PC-3 (cell line): ENCODE data around the gene AMELX. TPM values are rescaled to one million over a fixed set of nuclear protein-coding genes. Genes with fewer than 3 reads are reported as not detected.

Experiments
- ATAC-seq: fragments of 200-7000 bp; cut with Tn5 transposase; 2 replicates; pipeline ENCODE4 v1.9.1; 2020; ENCODE audit warnings: mild to moderate bottlenecking, moderate library complexity
- Bru-seq: library from RNA; stranded (reverse); fragments of 400-500 nt; gene quantifications from one replicate; lab custom pipeline; 2021; lab: Mats Ljungman, UMichigan
- BruChase-seq, 2 experiments: library from RNA; stranded (reverse); fragments of 400-500 nt; gene quantifications; one replicate each; lab custom pipeline; 2021; lab: Mats Ljungman, UMichigan
- BruUV-seq: library from RNA; stranded (reverse); fragments of 400-500 nt; replicated peaks from 2 replicates; lab custom pipeline; 2021; lab: Mats Ljungman, UMichigan
- CTCF ChIA-PET: fragments of 300-600 bp; sonication (Branson Sonifier 250); formaldehyde crosslinking; loops from one replicate; lab custom pipeline; 2022; ENCODE audit warnings: antibody characterized with exemption; lab: Charles Lee
- POLR2A ChIA-PET: fragments of 300-600 bp; sonication (Branson Sonifier 250); formaldehyde crosslinking; loops from one replicate; lab custom pipeline; 2022; ENCODE audit warnings: antibody characterized with exemption; ENCODE audit not compliant: unreplicated experiment; lab: Charles Lee
- DNase-seq: peaks from one replicate; pipeline ENCODE4 v3.0.0-alpha.2; 2015
- H2AFZ ChIP-seq: fragments of 300-600 bp; sonication (generic); 2 replicates; pipeline ENCODE4 v1.6.0; 2016; ENCODE audit warnings: antibody characterized with exemption, low read length
- H3F3A ChIP-seq: fragments of 300-600 bp; sonication (generic); one replicate; pipeline ENCODE4 v1.6.0; 2017; ENCODE audit warnings: antibody characterized with exemption, low read length, control low read depth, mild to moderate bottlenecking; ENCODE audit not compliant: unreplicated experiment
- H3K27ac ChIP-seq: fragments of 300-600 bp; sonication (generic); 2 replicates; pipeline ENCODE4 v1.5.1; 2016; ENCODE audit warnings: mild to moderate bottlenecking, low read length
- H3K27me3 ChIP-seq: fragments of 300-600 bp; sonication (generic); 2 replicates; pipeline ENCODE4 v1.6.1; 2016; ENCODE audit warnings: low read length, mixed read lengths
- H3K36me3 ChIP-seq: fragments of 300-600 bp; sonication (generic); 2 replicates; pipeline ENCODE4 v1.6.1; 2016; ENCODE audit warnings: low read depth, mixed run types, low read length, mixed read lengths
- H3K4me1 ChIP-seq: fragments of 300-600 bp; sonication (generic); 2 replicates; pipeline ENCODE4 v1.5.1; 2016; ENCODE audit warnings: low read length; ENCODE audit not compliant: insufficient read depth
- H3K4me2 ChIP-seq: fragments of 300-600 bp; sonication (generic); 2 replicates; pipeline ENCODE4 v1.6.0; 2016; ENCODE audit warnings: low read length
- H3K4me3 ChIP-seq: fragments of 300-600 bp; sonication (generic); 2 replicates; pipeline ENCODE4 v1.5.1; 2016; ENCODE audit warnings: mild to moderate bottlenecking, low read length, mixed read lengths
- H3K79me2 ChIP-seq: fragments of 300-600 bp; sonication (generic); 2 replicates; pipeline ENCODE4 v1.6.1; 2017; ENCODE audit warnings: low read length, mixed read lengths
- H3K9ac ChIP-seq: fragments of 300-600 bp; sonication (generic); 2 replicates; pipeline ENCODE4 v1.6.0; 2016; ENCODE audit warnings: mild to moderate bottlenecking, low read length
- H3K9me2 ChIP-seq: fragments of 300-600 bp; sonication (generic); replicated peaks from 2 replicates; pipeline ENCODE4 v1.6.1; 2016; ENCODE audit warnings: mixed run types, low read length, mixed read lengths
- H3K9me3 ChIP-seq: fragments of 300-600 bp; sonication (generic); 2 replicates; pipeline ENCODE4 v1.6.1; 2016; ENCODE audit warnings: low read length, mixed read lengths
- H4K20me1 ChIP-seq: fragments of 300-600 bp; sonication (generic); 2 replicates; pipeline ENCODE4 v1.6.1; 2016; ENCODE audit warnings: low read length, mixed read lengths
- CTCF ChIP-seq: fragments of 300-600 bp; sonication (generic); conservative IDR thresholded peaks from 2 replicates; pipeline ENCODE4 v1.5.1; 2017; ENCODE audit warnings: antibody characterized with exemption, low read depth, mild to moderate bottlenecking, low read length
- EZH2 ChIP-seq: fragments of 300-600 bp; sonication (generic); IDR thresholded peaks from one replicate; pipeline ENCODE4 v1.6.1; 2017; ENCODE audit warnings: antibody characterized with exemption, mild to moderate bottlenecking, low read length; ENCODE audit not compliant: unreplicated experiment
- EZH2phosphoT487 ChIP-seq: fragments of 300-600 bp; sonication (generic); IDR thresholded peaks from 2 replicates; pipeline ENCODE4 v1.6.1; 2018; ENCODE audit warnings: mild to moderate bottlenecking, antibody characterized with exemption, low read length, borderline replicate concordance
- intact Hi-C: fragments of 100-400 bp; cut with micrococcal nuclease; formaldehyde crosslinking; loops from 2 replicates; pipeline ENCODE4 v1.9.0; 2023
- long read RNA-seq: library from polyadenylated mRNA; unstranded; transcript quantifications from one replicate; pipeline ENCODE4 v2.0.0, GENCODE V29; 2021; ENCODE audit not compliant: unreplicated experiment
- total RNA-seq: library from RNA; depleted of rRNA; stranded (reverse); fragments of >200 nt; gene quantifications from 2 replicates; pipeline ENCODE4 v1.2.3, GENCODE V29; 2014; rRNA removed

The AMELX gene
- total RNA-seq (not detected in 2 replicates), Bru-seq, nascent RNA (not detected), BruChase-seq, experiment 1, labeled RNA remaining after a 6-hour chase (percentile 13 among the genes with signal in this experiment), BruChase-seq, experiment 2, labeled RNA remaining after a 2-hour chase (percentile 20 among the genes with signal in this experiment)
- long read RNA-seq: 0 reads

DNA sequence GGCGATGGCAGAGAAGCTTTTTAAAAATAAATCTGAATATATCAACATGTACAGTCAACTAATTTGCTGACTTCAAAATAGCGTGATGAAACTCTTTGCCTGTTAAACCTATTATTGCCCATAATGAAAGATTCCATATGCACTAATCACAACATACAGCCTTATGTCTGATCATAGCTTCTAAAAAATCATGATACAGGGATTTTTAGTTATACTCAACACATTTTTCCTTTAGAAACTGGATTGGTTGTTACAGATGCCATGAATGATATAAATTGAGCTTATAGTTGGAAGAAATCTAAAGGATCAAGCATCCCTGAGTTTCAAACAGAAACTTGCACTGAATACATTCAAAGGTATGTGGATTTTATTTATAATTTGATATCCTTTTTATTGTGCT is at the start of gene AMELX:
AMELX (plus strand) TSS at position 301 of the 400 bp plus-strand sequence. CDS start 1,376 bp downstream, outside the sequence.
- no peak within 1 kb of the TSS for H3K9ac ChIP-seq
- no peaks in the 10 kb centered on the region for H3K9me2 ChIP-seq
- no peak within 1 kb of the TSS for H2AFZ ChIP-seq
- no TSS peak for BruUV-seq
- H3K4me3 ChIP-seq: no peak within 1 kb of the TSS
- no peak for ATAC-seq
- H3K79me2 ChIP-seq: no peaks in the 10 kb centered on the region
- no peaks in the 10 kb centered on the region for H3K9me3 ChIP-seq
- H3K27me3 ChIP-seq: no peaks in the 10 kb centered on the region
- ChIA-PET POLR2A (no interaction called here), CTCF (no interaction called here)
- no peaks in the 10 kb centered on the region for H4K20me1 ChIP-seq
- no peaks in the 10 kb centered on the region for H3K36me3 ChIP-seq
- intact Hi-C loops: no loop called here
- H3F3A ChIP-seq: no peaks in the 10 kb centered on the region
- H3K4me1 ChIP-seq: no peaks in the 10 kb centered on the region
- TF ChIP-seq CTCF (no peak), EZH2 (no peak), EZH2phosphoT487 (no peak)
- DNase-seq: no peak
- no peak within 1 kb of the TSS for H3K27ac ChIP-seq
- no peak within 1 kb of the TSS for H3K4me2 ChIP-seq

DNA sequence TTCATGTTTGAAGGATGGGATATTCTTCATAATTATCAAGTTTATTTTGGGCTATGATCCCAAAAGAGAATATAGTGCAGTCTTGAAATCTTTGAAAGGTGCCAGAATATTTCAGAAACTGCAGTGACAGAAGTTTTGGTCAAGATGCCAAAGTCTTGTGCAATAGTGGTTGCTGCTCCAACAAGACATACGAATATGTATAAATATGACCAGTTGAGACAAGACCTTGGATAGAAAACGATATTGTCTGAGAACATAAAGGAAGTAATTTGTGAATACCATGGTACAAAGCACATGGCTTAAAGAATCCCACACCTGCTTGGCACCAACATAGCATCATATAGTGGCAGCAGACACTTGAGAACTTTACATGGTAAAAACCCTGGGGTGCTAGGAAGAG is 48.6 kb upstream of the AMELX start:
- ChIA-PET POLR2A (no interaction called here), CTCF (no interaction called here)
- no peaks in the 10 kb centered on the region for H3K36me3 ChIP-seq
- H3K9ac ChIP-seq: no peak overlapping the region
- no peak overlapping the region for H2AFZ ChIP-seq
- no peaks in the 10 kb centered on the region for H4K20me1 ChIP-seq
- ATAC-seq: no peak
- H3K27ac ChIP-seq: no peak overlapping the region
- BruUV-seq: no TSS peak
- intact Hi-C loops: no loop called here
- no peak overlapping the region for H3K4me3 ChIP-seq
- H3K4me1 ChIP-seq: peaks cover 6% of the 10 kb centered on the region
- no peaks in the 10 kb centered on the region for H3K9me2 ChIP-seq
- no peaks in the 10 kb centered on the region for H3K79me2 ChIP-seq
- H3F3A ChIP-seq: no peaks in the 10 kb centered on the region
- peak; percentile 8 for DNase-seq
- H3K4me2 ChIP-seq: no peak overlapping the region
- no peak for TF ChIP-seq EZH2phosphoT487
- no peak for TF ChIP-seq EZH2
- TF ChIP-seq CTCF: no peak
- H3K9me3 ChIP-seq: no peaks in the 10 kb centered on the region
- no peaks in the 10 kb centered on the region for H3K27me3 ChIP-seq

GRCh38 chrX:11254417-11255109 is 38.6 kb upstream of the AMELX start:
- intact Hi-C loops: no loop called here
- Histone ChIP-seq H3K27ac (no peak overlapping the region), H3K79me2 (no peaks in the 10 kb centered on the region), H3K27me3 (no peaks in the 10 kb centered on the region), H3K36me3 (no peaks in the 10 kb centered on the region), H3K9me3 (no peaks in the 10 kb centered on the region), H3K4me1 (no peaks in the 10 kb centered on the region), H3K4me3 (no peak overlapping the region), H3K4me2 (no peak overlapping the region), H4K20me1 (no peaks in the 10 kb centered on the region), H2AFZ (no peak overlapping the region), H3K9me2 (no peaks in the 10 kb centered on the region), H3F3A (no peaks in the 10 kb centered on the region), H3K9ac (no peak overlapping the region)
- ATAC-seq: no peak
- DNase-seq: no peak
- CTCF ChIA-PET: no interaction called here
- POLR2A ChIA-PET: no interaction called here
- TF ChIP-seq CTCF: no peak
- TF ChIP-seq EZH2phosphoT487: no peak
- TF ChIP-seq EZH2: no peak
- BruUV-seq: no TSS peak
